NOMO-1 treated with DMSO at 0.1 percent for 48 hours (cell line): ENCODE results near the gene NRG2.

Source experiments
- DNase-seq: peaks from one replicate; lab custom pipeline; 2025; ENCODE audit not compliant: unreplicated experiment; lab: John Stamatoyannopoulos, UW

The NRG2 gene

DNA sequence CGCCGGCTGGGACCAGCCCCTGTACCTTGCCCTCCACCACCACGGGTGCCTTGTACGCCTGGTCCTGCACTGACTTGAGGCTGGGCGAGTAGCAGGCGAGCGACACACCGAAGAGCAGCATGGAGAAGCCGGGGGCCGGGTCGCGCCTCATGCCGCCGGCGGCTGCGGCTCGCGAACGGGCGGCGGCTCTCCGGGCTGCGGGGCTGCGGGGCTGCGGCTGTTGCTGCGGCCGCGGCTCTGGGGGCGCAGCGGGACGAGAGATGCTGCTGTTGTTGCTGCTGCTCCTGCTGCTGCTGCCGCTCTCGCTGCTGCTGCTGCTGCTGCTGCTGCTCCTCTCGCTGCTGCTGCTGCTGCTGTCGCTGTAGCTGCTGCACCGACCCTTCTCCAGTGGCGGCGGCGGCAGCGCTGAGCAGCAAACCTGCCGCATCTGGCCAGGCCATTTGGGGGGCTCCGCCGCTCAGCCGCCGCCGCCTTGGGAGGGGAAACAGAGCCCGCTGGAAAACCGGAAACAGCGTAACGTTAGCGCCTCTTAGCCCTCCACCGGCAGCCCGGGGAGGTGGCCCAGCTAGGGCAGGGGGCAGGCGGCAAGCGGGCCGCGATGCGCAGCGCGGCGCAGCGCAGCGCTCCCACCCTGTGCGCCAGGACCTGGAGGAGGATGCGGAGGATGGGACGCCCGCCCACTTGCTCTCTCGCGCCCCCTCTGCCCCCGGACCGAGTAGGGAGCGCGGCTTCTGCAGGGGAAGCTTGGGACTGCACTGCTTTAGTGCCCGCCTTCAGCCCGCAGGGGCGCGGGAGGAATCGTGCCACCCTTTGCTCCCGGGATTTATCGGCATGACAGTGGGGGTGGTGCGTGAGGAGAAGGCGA lies at the start of gene NRG2:
NRG2 (minus strand) TSS at position 657 of the 865 bp plus-strand sequence.
- peak; percentile 41 for DNase-seq

DNA sequence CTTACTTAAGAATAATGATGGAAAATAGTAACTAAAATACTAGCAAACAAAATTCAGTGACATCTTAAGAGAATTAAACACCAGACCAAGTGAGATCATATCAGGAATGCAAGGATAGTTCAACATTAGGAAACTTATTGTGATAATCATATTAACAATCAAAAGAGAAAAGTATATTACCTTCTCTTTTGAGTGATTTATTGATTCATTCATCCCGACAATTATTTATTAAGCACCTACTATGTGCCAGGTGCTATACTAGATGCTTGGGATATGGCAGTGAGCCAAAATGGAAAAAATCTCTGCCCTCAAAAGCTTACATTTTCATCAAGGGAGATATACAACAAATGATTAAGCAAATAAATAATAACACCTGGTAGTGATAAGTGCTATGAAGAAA lies 47.2 kb upstream of the NRG2 start:
- DNase-seq = no peak

DNA sequence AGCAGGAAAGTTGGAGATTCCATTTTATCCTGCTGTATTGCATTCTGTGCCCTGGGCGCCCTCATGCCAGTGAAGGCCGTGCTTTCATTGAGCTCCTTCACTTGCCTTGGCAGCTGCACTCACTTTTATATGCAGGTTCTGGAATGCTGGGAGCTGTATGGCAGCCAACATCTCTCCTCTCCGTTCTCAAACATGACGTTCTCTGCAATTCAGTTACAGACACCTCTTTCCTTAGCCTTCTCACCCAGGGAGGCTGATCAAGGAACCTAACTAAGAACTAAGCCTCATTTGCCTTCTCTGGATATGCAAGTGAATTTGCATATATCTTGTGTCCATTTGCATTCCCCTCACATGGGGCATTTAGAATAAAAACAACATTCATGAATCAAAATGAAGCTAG lies 41.4 kb upstream of the NRG2 start:
- DNase-seq = no peak

DNA sequence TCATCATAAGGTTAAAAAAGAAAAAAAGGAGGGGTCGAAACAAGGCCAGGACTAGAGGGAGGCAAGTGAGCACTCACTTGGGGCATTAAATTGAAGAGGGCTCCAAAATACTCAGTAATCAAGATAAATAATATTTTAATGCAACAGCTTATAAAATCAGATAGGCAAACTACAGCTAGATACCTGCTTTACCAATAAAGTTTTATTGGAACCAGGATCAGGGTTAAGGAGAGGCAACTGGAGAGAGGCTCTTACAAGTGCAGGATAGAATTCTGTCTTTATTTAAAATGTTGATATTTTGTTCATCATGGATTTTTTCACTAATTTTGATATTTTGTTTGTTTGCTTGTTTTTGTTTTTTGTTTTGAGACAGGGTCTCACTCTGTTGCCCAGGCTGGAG lies 40.6 kb upstream of the NRG2 start:
- no peak for DNase-seq

DNA sequence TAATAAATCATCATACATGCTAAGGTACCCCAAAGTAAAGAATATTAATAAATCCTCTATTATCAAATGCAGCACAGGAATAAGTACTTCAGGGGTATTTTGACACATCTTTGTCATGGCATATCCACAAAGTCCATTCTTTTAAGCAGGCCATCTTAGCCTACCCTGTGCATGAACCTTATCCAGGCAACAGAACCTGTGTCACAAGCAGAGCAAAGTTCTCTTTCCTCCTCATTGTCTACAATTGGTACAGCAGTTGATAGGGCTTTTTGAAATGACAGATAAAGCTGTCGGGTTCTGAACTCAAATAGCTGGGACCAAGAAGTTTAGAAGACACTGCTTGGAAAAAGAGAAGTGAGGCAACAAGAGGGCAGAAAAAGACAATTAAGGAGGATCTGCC lies 40.0 kb upstream of the NRG2 start:
- peak; percentile 7 for DNase-seq

DNA sequence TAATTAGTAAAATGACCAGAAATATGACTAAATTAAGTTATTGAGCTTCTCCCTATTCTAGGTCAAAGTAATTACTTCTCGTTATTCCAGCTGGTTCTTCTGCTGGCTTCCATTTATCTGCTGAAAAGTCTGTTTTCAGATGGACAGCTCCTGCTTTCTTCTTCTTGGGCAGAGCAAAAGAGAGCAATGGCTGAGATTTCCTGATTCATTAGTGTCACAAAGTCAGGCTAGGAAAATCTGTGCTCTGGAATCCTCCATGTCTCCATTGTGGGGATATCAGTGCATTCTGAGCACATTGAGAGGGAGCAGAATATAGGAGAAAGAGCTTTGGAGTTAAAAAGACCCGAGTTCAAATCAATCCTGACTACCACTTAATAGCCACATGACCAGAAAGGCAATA lies 33.7 kb upstream of the NRG2 start:
- no peak for DNase-seq

DNA sequence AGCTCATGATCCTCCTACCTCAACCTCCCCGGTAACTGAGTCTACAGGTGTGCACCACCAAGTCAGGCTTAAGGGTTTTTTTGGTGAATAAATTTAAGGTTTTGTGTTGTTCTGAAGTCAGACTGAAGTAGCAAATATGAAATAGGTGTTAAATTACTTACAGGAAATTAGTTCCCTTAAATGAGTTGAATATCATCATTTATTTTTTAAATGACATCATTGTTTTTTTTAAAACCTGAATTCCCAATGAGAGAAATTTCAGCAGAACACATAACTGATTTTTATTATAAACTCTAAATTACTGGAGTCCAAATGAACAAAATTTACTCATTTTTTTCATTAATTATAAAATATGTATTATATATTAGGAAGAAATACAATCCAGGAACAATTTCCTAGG lies 33.0 kb upstream of the NRG2 start:
- DNase-seq = no peak

DNA sequence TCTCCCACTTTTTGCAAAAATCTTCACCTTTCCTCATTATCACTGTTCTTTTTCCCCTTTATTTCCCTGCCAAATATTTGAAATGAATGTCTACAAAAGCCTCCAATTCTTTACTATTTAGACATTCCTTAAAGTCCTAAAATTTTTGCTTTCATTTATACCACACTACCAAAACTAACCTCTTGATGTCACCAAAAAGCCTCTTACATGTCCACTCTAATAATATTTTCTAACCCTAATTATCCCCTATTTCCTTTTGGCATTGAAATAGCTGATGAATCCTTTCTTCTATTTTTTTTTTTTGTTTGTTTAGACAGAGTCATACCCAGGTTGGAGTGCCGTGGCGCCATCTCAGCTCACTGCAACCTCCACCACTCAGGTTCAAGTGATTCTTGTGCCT lies 32.3 kb upstream of the NRG2 start:
- peak; percentile 6 for DNase-seq

DNA sequence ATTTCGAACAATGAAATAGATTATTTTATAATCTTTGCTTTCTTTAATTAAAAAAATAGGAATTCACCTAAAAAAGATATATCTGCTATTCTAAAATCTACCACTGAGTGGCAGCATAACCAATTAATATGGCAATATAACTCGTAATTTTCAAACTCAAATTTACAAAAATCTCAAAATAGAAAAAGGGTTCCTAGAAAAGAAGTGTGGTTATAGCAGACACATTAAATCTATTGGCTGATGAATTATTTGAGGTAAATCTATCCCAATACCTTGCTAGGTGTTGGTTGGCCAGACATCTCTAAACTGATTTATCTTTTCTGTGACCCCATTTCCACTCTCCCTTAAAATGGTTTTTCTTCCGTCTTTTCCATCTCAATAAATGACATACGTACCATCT lies 30.2 kb upstream of the NRG2 start:
- DNase-seq = peak; percentile 9

DNA sequence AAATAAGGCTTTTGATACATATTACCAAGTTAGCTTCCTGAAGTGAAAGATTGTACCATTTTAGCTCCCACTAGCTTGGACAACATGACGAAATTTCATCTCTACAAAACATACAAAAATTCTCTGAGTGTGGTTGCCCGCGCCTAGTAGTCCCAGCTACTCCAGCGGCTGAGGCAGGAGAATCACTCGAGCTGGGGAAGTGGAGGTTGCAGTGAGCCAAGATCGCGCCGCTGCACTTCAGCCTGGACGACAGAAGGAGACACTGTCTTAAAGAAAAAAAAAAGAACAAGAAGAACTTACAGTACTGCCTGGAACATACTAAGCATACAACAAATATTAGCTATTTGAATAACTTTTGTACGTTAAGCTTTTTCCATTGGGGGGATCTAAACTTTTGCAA lies 29.7 kb upstream of the NRG2 start:
- DNase-seq = no peak

DNA sequence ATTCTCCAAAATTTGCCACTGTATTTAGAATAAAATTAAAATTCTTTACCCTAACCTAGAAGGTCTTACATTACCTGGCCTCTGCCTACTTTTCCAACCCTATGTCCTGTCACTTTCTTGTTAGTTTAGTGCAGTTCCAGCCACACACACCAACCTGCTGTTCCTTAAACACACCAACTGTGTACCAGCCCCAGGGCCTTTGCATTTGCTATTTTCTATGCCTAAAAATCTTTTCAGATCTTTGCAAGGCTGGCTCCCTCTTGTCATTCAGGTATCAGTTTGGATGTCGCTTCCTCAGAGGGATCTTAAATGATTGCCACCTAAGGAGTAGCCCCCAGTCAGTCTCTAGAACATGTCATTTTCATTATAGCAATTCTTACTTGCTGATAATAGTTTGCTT lies 17.7 kb upstream of the NRG2 start:
- no peak for DNase-seq

DNA sequence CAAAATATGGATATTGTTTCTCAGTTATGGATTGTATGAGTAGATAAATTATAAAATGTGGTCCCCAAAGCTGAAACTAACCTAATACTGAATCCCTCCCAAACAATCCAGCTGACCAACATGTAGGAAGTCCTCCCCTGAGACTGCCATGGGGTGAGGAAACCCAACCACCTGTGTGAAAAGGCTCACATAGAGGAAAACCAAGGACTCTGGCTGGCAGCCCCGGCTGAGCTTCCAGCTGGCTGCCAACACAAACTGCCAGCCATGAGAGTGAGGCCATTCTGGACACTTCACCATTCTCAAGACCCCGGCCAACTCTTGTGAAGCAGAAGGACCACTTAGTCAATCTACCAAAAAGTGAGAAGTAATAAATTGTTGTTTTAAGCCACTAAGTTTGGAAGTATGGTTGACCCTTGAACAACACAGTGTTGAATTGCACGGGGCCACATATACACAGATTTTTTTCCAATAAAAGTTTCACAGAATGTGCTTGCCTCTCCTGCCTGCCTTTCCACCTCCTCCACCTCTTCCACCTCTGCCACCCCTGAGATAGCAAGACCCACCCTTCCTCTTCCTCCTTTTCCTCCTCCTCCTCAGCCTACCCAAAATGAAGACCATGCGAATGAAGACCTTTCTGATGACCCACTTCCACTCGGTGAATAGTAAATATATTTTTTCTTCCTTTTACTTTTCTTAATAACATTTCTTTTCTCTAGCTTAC lies 15.3 kb upstream of the NRG2 start:
- no peak for DNase-seq

DNA sequence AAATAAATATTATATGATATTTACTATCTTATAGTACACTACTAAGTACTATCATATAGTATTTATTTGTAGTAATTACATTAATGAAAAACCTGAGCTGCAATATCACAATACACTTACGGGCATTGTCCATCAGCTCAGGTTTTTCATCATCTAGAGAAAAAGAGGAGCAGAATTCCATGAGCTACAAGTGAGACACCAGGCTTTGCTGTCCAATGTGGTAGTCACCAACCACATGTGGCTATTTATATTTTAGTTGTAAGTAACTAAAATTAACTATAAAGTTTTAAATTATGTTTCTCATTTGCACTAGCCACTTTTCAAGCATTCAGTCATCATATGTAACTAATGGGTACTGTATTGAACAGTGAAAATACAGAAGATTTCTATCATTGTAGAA lies 13.8 kb upstream of the NRG2 start:
- no peak for DNase-seq

DNA sequence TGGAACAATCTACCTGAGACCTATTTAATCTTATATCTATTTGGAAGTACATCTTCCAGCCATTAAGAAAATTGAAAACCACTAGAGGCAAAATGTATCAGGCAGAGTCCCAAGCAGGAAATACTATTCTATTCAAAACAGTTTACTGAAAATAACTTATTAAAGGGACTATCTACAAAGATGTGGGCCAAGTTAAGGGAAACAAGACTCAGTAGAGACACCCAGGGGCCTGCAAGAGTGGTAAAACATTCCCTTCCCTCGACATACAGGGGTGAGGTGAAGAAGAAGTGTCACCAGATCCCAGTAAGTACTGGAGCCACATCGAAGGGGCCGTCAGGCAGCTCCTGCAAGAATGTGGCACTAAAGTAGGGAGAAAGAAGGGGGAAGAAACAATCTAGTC lies 12.1 kb upstream of the NRG2 start:
- no peak for DNase-seq

DNA sequence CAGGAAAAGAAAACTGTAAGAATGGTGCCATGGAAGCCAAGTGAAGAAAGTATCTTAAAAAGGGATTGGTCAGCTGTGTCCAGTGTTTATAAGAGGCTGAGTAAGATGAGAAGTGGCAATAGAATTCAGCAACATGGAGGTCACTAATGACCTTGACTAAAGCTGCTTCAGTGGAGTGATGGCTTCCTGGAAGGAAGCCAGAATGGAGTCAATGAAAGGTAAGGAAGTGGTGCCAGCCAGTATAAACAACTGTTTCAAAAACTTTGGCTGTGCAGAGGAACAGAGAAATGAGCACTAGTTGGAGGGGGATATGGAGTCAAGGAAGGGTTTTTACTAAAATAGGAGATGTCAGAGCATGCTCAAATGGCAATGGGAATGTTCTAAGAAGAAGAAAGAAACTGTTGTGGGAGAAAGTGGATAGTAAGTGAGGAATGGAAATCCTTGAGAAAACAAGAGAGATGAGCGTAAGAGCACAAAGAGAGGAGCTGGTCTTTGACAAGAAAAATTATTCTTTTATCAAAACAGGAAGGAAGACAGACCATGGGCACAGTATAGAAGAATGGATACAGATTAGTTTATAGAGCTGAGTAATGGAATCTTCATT lies 11.1 kb upstream of the NRG2 start:
- DNase-seq = no peak

DNA sequence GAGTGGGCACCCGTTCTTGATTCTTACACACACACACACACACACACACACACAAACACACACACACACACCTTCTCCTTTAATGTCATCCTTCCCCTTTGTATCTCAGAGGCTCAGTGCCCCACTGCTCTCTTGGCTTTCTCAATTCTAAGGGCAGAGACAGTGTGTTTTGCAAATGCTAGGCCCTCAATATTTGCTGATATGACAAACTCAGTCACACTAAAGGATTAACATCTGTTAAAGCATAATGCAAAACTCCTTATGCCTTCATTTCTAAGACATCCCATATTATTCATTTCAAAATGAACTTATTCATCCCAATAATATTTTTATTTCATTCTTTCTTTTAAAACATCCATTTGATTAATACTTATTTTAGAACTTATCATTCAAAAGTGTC lies 8.9 kb upstream of the NRG2 start:
- no peak for DNase-seq

DNA sequence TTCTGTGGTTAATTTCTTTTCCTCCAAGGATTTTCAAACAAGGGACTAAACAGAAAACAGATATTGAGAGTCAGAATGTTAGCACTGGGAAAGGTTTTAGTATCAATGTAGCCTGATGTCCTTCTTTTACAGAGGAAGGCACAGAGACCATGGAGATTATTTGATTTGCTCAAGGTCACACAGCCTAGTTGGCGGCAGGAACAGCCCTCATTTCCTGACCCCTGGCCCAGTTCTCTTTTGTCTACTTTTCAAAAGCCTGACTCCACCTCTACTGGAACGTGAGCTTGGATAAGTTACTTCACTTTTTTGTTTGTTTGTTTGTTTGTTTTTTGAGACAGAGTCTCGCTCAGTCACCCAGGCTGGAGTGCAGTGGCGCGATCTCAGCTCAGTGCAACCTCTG lies 6.6 kb upstream of the NRG2 start:
- no peak for DNase-seq

DNA sequence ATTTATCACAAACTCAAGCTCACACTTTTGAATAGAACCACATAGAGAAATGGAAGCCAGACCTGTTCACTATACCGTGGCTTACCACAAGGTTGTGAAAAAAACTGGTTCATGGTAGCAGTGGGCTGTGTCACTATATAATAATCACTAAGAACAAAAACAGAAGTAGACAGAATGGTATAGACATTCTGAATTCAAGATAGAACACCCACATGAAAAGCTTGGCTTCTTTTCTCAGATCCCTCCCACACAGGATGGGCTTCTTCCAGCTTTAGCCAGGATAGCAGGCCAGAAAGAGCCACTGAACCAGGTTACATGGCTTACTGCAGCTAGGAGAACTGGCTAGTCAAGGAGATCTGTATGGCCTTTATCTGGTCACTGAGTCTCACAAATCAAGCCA lies 6.1 kb upstream of the NRG2 start:
- no peak for DNase-seq

DNA sequence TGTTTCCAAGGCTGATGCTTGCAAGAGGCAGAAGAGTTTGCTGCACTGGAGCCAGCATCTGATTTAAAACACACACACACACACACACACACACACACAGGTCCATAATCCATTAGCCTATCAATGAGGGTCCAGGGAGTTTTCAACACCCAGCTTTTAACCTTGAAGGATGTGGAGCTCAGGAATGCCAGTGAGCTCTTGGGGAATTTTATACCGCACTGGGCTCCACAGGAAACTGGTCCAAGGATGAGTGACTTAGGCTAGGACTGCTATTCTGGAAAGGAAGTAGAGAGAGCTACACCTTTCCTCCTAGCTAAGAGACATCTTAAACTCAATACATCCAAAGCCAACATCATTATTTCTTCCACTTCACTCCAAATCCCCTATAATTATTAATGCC lies 942 bp upstream of the NRG2 start:
- no peak for DNase-seq

DNA sequence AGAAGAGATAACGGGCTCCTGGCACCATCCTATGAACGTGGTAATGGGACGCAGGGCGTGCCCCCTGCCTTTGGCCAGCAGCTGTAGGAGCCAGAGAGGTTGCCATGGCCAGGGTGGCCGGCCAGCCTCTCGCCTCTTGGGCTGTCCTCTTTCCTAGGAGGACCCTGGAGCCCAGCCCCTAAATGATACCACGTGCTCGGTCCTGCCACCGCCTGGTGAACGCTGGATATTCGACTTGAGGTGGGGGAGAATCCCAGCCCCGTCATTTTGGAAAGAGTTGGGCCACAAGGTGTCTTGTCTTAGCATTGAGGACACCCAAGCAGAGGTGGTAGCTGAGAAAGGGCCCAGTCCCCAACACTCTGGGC lies 391 bp upstream of the NRG2 start:
- no peak for DNase-seq

DNA sequence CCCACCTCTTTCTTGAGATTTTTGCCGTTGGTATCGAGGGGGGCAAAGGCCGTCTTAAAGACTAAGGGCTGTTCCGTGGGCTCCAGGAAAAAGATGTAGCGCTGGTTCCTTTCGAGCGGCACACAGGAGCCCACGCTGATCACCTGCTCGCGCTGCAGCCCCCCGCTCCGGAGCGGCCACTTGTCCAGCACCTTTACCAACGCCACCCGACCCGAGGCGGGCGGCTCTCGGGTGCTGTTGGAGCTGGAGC lies 781 bp downstream of the NRG2 start:
- no peak for DNase-seq

DNA sequence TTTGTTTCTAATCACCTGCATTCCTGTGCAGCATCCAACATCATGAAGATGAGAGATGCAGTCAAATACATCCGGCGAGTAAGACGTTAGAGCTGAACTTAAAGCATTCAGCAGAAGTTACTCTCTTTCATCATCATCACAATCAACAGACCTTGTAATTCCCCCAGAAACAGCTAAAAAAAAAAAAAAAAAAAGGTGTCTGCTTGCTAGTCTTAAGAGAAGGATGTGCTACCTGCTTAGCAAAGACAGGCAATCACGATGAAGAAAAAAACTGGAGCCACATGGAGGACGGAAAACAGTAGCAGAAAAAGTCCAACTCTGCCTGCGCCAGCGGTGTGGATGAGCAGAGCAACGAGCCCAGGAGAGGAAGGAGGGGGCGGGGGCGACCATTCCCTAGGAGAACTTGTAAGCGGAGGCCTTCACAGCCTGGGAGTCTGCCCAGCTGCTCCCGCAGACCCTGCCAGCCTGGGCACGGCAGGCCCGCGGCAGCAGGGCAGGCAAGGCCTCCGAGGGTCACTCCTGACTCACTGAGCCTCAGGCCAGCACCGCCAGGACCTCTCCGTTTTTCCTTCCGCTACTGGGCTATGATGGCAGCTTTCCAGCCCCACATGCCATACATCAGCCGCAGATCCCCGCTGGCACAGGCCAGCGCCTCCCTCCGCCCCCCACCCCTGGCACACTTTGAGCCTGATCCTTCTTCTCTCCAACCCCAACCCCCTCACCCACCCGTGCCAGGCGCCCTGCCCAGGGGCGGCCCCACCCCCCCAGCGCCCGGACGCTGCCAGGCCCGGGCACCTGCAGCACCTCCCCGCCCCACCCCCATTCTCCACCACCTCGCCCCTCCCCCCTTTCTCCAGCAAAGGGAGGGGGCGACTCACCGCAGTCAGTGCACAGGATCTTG lies 1.4 kb downstream of the NRG2 start:
- DNase-seq = no peak
